Measurements from ENCODE around the gene ZBTB38. TPM values are rescaled to one million over a fixed set of nuclear protein-coding genes. Genes with fewer than 3 reads are reported as not detected.

The ZBTB38 gene
- total RNA-seq, 4 donors from 2014 or later: 121 to 171 (median 150) TPM

- 89 to 95% methylated on average over 12 of the region's 12 CpGs for WGBS, 2 donors
- Histone ChIP-seq H3K9me3 (peaks cover 0 to 7% (median 2%) of the 10 kb centered on the region in 4 donors), H3K36me3 (no peaks in the 10 kb centered on the region), H3K27me3 (no peaks in the 10 kb centered on the region), H3K27ac (peak overlapping the region; percentile 86 to 98 (median 96)), H3K4me1 (peaks cover 0 to 52% (median 26%) of the 10 kb centered on the region in 4 donors), H3K4me3 (no peak overlapping the region)
- no peak for DNase-seq (ENCODE audit: low spot score in 2 of 2)
- TF ChIP-seq POLR2A (IDR thresholded peaks at IDR 0.05) (no peak), EP300 (IDR thresholded peaks at IDR 0.05) (peak in 1 of 2 donors; percentile 18)
- TF ChIP-seq, protein P1, sequence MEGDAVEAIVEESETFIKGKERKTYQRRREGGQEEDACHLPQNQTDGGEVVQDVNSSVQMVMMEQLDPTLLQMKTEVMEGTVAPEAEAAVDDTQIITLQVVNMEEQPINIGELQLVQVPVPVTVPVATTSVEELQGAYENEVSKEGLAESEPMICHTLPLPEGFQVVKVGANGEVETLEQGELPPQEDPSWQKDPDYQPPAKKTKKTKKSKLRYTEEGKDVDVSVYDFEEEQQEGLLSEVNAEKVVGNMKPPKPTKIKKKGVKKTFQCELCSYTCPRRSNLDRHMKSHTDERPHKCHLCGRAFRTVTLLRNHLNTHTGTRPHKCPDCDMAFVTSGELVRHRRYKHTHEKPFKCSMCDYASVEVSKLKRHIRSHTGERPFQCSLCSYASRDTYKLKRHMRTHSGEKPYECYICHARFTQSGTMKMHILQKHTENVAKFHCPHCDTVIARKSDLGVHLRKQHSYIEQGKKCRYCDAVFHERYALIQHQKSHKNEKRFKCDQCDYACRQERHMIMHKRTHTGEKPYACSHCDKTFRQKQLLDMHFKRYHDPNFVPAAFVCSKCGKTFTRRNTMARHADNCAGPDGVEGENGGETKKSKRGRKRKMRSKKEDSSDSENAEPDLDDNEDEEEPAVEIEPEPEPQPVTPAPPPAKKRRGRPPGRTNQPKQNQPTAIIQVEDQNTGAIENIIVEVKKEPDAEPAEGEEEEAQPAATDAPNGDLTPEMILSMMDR (IDR thresholded peaks at IDR 0.05): no peak
Measured at GRCh38 chr3:141367038-141367730, 1.1 kb upstream of the ZBTB38 start.

DNA sequence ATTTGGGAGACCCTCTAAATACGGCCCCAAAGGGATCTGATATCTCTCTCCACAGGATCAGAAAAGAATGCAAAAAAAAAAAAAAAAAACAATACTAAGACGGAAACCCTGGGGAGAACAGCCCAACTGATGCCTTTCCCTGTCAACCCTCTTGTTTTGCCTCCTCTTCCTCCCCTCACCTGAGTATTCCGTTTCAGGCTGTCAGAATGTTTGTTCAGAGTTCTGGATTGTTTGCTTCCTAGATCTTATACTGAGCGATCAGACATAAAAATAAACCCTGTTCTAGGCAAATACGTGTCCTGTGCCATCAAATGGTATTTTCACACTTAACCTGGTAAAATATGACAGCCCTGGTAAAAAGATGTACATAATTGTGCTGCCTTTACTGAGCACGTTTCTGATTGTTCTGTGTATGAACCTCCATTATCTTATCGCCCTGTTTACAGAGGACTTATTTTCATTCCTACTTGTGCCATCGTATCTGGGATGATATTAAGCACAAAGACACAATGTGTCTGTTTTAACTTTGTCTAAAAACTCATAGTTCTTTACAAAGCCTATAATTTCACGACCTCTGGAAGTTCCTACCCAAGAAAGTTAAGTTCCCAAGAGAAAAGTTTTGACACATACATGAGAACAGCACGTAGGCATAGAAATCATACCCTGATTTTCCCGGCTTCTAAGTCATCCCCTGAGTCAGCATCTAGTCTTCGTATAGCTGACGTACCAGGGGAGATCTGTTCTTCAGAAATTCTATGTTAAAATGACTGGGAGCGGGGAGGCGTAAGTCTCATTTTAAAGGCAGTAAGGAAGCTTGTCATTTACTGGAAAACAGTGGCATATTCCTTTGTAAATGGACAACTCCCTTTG, 856 bp downstream of the ZBTB38 start:
- H3K4me1 ChIP-seq: peaks cover 0 to 65% (median 26%) of the 10 kb centered on the region in 4 donors
- H3K36me3 ChIP-seq: peaks cover 0 to 4% (median 0%) of the 10 kb centered on the region in 3 donors
- H3K9me3 ChIP-seq: no peaks in the 10 kb centered on the region
- DNase-seq (ENCODE audit: low spot score in 2 of 2): no peak
- TF ChIP-seq EP300 (IDR thresholded peaks at IDR 0.05) (no peak), POLR2A (IDR thresholded peaks at IDR 0.05) (no peak)
- TF ChIP-seq, protein P1 (IDR thresholded peaks at IDR 0.05): no peak
- WGBS, 2 donors: 42 to 43% methylated on average over 15 of the region's 15 CpGs
- peak overlapping the region; percentile 19 to 46 (median 37) for H3K4me3 ChIP-seq
- peak overlapping the region; percentile 86 to 98 (median 96) for H3K27ac ChIP-seq
- no peaks in the 10 kb centered on the region for H3K27me3 ChIP-seq

- TF ChIP-seq POLR2A (IDR thresholded peaks at IDR 0.05) (peak in 1 of 2 donors; percentile 62), EP300 (IDR thresholded peaks at IDR 0.05) (peak; percentile 37 to 88)
- TF ChIP-seq, protein P1 (IDR thresholded peaks at IDR 0.05): peak in 4 of 5 experiments; percentile 20 to 41 (median 34)
Measured at GRCh38 chr3:141370065-141370533, 1.8 kb downstream of the ZBTB38 start.

GRCh38 chr3:141371882-141372281, 3.6 kb downstream of the ZBTB38 start:
- Histone ChIP-seq H3K9me3 (no peaks in the 10 kb centered on the region), H3K4me3 (no peak overlapping the region), H3K27ac (no peak overlapping the region), H3K4me1 (peaks cover 0 to 48% (median 16%) of the 10 kb centered on the region in 4 donors), H3K27me3 (no peaks in the 10 kb centered on the region), H3K36me3 (peaks cover 0 to 29% (median 0%) of the 10 kb centered on the region in 3 donors)
- no peak for TF ChIP-seq POLR2A (IDR thresholded peaks at IDR 0.05)
- no peak for TF ChIP-seq EP300 (IDR thresholded peaks at IDR 0.05)
- TF ChIP-seq, protein P1 (IDR thresholded peaks at IDR 0.05): no peak
- DNase-seq (ENCODE audit: low spot score in 2 of 2): no peak

More at GRCh38 chr3:141370065-141370533, 1.8 kb downstream of the ZBTB38 start:
- Histone ChIP-seq H3K36me3 (peaks cover 0 to 11% (median 0%) of the 10 kb centered on the region in 3 donors), H3K27me3 (no peaks in the 10 kb centered on the region), H3K4me1 (peaks cover 0 to 65% (median 26%) of the 10 kb centered on the region in 4 donors), H3K9me3 (no peaks in the 10 kb centered on the region), H3K4me3 (peak overlapping the region in 2 of 4 donors; percentile 13 to 46), H3K27ac (peak overlapping the region; percentile 86 to 98 (median 96))
- 0 to 5% methylated on average over 2 of the region's 2 CpGs for WGBS, 2 donors
- peak in 1 of 2 donors; percentile 69 for DNase-seq (ENCODE audit: low spot score in 2 of 2)

Data from tibial nerve (tissue), 4 donors.